NCI-H82 (cell line): ENCODE measurements around the gene UBP1.
"Not testable (repeated sequence)": the region's sequence is repeated elsewhere in the genome, so short reads cannot be mapped to it uniquely, and the experiment has no call there.

ENCODE experiments used
- DNase-seq: peaks from one replicate; lab custom pipeline; 2025; lab: John Stamatoyannopoulos, UW

The UBP1 gene, protein sequence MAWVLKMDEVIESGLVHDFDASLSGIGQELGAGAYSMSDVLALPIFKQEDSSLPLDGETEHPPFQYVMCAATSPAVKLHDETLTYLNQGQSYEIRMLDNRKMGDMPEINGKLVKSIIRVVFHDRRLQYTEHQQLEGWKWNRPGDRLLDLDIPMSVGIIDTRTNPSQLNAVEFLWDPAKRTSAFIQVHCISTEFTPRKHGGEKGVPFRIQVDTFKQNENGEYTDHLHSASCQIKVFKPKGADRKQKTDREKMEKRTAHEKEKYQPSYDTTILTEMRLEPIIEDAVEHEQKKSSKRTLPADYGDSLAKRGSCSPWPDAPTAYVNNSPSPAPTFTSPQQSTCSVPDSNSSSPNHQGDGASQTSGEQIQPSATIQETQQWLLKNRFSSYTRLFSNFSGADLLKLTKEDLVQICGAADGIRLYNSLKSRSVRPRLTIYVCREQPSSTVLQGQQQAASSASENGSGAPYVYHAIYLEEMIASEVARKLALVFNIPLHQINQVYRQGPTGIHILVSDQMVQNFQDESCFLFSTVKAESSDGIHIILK

DNA sequence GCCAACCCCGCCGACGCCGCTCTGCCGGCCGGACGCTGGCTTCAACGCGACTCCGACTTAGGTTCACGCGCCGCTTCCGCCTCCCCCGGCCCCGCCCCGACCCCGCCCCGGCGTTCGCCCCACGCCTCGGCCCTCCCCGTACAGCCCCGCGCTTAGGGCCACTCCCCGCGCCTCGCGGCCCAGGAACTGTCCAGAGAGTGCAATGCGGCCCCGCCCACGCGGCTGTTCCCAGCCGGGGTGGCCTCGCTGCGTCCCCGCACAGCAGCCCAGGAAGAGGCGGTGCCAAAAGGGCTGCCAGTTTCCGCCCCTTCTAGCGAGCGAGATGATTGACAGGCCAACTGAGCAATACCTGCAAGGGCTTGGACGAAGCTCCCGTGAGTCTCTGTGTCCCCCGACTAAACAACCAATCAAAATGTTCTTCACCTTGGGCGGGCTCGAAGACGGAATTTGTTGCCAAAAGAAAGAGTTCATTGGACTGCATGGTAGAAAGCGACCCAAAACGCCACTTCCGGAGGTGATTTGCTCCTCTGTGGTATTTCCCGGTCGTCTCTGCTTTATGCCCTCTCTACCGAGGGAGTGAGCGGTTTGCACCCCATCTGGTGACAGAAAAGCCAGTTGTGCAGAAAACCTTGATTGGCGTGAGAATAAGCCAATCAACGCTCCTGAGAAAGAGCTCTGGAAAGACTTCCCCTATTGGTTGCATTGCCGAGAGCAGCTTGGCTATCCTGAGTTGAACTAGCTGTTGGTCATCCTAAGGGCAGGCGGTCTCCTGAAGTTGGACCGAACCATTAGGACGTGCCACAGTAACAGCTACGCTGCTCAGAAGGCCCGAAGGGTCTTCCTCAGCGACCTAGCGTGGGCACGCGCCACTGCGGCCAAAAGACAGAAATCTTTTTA lies at the start of gene UBP1:
TSS of gene UBP1 (minus strand) at position 78 of the 897 bp plus-strand sequence. CDS start 557 bp downstream, outside the sequence.
- DNase-seq = peak; percentile 100

DNA sequence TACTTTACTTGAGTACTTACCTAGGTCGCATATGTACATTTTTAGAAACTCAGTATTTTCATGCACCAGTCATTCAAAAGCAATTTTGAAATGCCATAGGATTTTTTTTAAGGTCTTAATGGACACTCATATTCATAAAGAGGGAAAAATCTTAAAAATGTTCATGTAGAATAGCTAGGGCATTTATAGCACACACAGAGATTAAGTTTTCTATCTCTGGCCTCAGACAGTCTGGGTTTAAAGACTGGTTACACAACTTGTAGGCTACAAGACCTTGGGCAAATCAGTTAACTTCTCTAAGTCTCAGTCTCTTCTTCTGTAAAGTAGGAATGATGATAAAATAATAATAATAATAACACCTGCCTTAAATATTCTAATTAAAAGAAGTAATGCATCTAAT lies 48.5 kb upstream of the UBP1 start:
- no peak for DNase-seq

DNA sequence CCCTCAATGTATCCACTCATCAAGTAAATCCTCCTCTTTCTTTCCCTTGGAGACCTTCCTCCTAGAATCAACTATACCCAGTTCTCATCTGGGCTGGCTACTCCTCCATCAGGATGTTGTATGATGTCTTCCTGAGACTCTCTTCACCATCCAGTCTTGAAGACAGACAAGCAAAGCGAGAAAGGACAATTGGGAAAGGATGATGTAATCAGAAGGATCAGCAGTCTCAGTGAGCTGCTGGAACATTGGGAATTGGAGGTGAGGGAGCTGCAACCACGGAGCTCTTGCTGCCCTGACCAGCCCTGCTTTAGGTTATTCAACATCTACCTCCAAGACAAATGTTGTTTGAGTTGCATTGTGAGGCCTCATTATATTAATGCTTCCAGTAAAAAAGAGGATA lies 48.0 kb upstream of the UBP1 start:
- no peak for DNase-seq

DNA sequence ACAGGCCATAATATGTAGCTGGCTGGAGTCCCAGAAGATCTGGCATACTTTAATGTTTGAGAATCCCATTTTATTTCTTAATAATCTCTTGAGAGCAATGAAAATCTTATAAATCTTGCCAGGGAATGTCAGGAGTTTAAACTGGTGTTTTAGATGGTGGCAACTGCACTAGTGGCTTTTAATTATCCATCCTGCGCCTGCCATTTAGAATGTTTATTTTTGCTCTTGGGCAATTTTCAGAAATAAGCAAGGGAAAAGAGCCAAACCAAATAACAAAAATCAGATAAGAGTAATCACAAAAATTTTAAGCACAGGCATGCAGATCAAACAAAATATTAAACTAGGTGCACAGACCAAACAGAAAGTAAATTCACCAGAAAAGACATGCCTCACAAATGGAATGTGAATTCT lies 41.9 kb upstream of the UBP1 start:
- DNase-seq = no peak

DNA sequence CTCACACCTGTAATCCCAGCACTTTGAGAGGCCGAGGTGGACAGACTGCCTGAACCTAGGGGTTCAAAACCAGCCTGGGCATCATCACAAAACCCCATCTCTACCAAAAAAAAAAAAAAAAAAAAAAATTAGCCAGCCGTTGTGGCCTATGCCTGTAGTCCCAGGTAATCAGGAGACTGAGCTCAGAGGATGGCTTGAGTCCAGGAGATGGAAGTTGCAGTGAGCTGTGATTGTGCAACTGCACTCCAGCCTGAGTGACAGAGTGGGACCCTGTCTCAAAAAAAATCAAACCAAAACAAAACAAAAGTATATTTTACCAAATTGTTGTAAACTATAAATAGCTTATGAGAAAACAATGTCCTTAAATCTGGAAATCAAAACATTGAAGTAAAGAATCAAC lies 34.7 kb upstream of the UBP1 start:
- DNase-seq = no peak

DNA sequence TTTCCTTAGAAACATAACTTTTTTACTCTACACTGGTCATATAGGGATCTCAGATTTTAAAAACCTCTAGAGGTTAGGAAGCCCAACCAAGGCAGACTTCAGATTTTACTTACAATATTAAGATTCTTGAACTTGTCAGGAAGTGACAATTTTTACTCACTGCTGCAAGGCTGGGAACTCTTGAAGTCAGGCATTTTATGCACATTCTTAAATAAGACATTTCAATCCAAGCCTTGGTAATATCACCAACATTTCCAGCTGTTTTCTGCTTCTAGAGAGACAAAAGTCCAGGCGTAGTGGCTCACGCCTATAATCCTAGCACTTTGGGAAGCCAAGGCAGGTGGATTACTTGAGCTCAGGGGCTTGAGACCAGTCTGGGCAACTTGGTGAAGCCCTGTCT lies 33.6 kb upstream of the UBP1 start:
- DNase-seq = no peak

DNA sequence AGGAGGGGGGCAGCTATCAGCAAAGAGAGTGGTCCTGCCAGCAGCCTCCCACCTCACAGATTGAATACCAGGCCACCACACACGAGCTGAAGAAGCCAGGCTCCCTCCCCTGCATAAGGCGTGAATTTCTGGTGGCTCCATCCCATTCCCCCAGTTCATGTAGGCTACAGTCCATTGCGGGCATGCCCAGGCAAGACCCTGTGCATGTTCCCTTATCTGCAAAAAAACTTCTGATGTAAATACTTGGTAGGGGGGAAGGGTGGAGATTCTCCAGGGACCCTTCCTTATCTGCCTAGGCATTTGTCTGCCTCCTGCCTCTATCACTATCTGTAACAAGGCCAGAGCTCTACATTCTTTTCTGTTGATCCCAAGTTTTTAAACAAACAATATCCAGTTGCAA lies 27.6 kb upstream of the UBP1 start:
- DNase-seq = no peak

DNA sequence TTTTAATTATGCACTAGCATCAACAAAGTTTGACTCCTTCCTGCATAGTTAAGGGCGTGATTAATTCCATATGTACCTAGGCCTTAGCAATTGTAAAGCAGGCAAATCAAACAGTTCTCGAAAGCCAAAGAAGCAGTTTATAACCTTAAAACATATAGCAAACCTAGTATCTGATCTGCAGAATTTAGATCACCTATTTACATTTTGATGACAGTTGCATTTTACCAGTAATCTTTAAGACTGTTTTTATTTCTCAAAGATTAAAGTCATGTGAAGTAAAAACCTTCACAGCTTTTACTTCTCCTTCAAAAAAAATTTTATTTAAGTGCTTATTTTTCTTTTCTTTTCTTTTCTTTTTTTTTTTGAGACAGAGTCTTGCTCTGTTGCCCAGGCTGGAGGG lies 20.9 kb upstream of the UBP1 start:
- DNase-seq = no peak

DNA sequence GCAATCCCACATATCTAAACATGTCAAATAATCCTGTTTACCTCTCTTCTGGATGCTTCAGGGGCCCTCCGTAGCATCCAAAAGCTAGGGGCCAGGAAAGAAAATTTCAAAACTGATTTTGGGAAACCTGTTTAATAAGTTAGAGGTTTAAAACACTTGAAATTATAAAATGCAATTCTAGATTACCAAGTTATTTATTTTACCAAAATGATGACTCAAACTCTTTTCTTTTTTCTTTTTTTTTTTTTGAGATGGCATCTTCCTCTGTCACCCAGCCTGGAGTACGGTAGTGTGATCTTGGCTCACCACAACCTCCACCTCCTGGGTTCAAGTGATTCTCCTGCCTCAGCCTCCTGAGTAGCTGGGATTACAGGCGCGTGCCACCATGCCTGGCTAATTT lies 19.4 kb upstream of the UBP1 start:
- not testable (repeated sequence) for DNase-seq

DNA sequence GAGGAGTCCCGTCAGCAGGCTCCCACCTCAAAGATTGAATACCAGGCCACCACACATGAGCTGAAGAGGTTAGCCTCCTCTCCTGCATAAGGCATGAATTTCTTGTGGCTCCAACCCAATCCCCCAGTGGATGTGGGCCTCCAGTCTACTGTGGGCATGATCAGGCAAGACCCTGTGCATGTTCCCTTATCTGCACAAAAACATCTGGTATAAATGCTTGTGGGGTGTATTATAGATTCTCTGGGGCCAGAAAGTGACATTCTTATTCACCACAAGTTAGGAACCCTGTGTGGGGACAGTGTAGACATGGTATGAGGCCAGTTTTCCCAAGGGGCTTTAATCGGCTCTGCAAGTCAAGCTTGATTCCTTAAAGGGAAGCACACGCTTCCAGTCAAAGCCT lies 18.2 kb upstream of the UBP1 start:
- no peak for DNase-seq

DNA sequence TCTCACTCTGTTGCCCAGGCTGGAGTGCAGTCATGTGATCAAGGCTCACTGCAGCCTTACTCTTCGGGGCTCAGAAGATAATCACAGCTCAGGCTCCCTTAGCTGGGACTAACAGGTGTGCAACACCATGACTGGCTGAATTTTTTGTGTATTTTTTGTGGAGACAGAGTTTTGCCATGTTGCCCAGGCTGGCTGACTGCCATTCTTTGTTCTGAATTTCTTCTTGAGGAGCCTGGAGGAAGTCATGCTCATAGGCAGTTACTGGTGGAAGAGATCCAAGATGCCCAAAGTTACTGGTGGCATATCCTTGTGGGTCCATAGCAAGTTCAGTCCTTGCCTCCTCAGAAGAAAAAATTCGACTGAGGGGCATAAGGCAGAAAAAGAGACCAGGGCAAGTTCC lies 16.6 kb upstream of the UBP1 start:
- no peak for DNase-seq

DNA sequence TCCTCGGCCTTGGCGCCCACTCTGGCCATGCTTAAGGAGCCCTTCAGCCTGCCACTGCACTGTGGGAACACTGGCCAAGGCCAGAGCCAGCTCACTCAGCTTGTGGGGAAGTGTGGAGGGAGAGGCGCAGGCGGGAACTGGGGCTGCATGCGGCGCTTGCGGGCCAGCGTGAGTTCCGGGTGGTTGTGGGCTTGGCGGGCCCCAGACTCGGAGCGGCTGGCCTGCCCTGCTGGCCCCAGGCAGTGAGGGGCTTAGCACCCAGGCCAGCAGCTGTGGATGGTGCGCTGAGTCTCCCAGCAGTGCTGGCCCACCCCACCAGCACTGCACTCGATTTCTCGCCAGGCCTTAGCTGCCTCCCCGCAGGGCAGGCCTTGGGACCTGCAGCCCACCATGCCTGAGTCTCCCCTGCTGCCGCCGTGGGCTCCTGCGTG lies 13.1 kb upstream of the UBP1 start:
- DNase-seq = no peak

DNA sequence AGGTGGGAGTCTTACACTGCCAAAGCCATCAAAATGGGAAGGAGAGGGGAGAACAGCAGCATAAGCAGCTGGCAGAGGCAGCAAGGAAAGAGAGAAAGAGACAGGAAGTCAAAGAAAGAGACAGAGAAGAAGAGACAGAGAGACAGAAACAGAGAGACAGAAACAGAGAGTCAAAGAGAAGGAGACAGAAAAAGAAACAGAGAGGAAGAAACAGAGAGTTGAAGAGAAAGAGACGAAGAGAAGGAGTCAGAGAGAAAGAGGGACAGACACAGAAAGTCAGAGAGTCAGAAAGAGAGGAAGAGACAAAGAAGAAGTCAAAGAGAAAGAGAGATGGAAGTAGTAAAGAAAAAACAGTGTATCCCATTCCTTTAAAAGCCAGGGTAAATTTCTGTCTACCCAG lies 11.8 kb upstream of the UBP1 start:
- not testable (repeated sequence) for DNase-seq

DNA sequence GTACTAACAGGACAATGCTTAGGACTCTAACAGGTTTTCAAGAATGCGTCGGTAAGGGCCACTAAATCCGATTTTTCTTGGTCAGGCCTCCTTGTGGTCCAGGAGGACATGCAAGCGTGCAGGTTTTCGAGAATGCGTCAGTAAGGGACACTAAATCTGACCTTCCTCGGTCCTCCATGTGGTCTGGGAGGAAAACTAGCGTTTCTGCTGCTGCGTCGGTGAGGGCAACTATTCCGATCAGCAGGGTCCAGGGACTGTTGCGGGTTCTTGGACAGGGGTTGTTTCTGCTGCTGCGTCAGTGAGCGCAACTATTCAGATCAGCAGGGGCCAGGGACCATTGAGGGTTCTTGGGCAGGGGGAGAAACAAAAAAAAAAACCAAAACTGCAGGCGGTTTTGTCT lies 7.8 kb upstream of the UBP1 start:
- no peak for DNase-seq

DNA sequence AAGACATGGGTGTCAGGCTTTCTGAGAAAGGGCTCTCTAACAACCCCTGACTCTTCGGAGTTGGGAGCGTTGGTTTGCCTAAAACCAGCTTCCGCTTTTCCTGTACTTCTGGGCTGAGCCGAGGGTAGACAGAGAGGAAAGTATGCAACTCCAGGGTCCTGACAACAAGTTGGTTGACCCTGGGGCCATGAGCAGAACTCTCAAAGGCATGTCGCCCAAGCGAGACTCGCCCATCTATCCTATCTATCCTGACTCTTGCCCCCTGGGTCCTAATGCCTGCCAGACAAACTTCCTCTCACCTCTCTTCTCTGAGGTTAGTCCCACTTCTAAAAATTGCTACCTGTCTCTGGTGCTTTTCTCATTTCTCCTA lies 7.0 kb upstream of the UBP1 start:
- not testable (repeated sequence) for DNase-seq

DNA sequence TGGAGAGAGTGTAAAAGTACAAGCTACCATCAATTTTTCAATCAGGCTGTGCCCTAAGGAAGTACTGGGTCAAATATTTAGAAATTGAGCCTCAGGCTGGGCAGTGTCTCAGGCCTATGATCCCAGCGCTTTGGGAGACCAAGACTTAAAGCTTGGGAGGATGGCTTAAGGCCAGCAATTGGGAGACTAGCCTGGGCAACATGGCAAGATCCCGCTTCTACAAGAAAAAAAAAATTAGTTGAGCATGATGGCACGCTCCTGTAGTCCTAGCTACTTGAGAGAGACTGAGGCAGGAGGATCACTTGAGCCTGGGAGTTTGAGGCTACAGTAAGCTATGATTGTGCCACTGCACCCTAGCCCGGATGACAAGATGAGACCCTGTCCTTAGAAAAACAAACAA lies 2.0 kb upstream of the UBP1 start:
- DNase-seq = peak; percentile 22

DNA sequence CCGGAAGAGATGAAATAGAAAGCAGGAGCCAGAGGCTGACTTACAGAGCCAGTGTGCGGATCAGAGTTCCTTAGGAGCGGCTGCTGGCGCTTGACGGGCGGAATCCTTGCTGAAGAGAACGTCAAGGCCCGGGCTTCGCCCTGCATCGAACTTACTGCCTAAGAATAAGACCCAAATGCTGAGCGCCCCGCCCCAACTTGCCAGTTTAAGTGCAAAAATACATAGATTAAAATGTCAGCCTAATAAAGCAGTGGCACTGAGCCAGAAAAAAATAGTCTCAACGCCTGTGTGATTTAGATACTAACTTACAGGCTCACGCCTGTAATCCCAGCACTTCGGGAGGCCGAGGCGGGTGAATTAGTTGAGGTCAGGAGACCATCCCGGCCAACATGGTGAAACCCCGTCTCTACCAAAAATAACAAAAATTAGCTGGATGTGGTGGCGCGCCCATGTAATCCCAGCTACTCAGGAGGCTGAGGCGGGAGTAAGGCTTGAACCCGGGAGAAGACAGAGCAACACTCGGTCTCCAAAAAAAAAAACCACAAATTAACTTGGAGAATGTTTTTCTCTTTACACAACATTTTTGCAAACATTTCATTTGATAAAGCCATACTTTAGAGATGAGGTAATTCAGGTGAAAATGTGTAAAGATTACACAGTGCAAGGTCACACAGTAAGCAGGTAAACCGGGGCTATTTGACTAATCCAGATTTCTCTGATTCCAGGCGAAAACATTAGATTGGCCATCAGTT lies 1.2 kb upstream of the UBP1 start:
- peak; percentile 85 for DNase-seq

DNA sequence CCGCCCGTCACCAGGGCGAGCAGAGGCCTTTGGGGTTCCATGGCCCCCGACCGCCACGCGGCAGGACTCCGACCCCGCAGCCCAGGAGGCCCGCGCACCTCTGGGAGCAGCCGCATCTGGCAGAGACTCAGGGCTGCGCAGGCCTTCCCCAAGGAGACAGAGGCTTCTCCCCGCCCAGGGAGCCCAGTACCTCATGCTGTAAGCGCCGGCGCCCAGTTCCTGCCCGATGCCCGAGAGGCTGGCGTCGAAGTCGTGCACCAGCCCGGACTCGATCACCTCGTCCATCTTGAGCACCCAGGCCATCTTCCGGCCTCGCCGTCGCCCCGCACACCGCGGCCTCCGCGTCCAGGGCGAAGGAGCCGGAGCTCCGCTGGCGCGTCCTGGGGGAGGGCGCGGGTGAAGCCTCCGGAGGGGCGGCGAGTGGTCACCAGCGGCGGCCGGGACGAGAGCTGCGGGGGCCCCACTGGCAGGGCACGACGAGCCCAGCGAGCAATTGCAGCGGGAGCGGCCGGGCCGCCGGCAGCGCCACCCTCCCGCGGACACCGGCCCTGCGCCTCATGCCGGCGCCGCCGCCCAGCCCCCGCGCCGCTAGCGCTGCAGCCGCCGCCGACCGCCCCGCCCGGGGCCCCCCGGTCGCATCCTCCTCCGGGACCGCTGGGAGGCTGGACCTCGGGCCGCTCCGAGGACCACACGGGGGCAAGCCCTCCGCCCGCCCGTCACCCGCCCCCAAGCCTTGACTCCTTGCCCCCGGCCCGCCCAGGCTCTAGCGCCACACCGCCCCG lies 468 bp downstream of the UBP1 start:
- peak; percentile 71 for DNase-seq

DNA sequence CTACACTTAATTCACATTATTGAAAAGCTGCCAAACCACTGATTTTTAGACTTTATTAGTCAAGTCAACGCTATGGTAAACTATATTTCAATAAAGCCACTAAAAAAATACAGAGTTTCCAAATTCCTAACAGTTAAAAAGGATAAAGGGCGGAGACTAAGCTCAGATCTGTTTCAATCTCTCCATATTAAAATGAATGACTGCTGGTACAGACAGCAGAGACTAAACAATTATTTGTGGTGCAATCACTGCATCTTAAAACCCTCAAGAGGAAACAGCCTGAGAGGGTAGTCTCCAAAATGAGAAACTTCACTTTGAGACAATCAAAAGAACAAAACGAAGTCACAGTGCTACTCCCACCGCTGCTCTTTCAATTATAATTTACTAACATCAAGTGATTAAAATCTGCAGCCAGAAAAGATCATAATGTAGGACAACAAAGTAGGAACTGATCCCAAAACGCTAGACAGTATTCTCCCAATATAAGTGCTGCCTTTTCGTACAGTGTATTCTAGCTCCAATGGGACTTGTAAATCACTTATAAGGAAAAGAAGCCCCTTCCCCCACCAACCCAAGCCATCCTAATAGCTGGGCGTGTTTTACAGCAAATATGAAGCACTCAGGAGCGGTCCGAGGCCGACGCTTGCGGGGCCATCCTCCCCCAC lies 1.2 kb downstream of the UBP1 start:
- DNase-seq = peak; percentile 71

DNA sequence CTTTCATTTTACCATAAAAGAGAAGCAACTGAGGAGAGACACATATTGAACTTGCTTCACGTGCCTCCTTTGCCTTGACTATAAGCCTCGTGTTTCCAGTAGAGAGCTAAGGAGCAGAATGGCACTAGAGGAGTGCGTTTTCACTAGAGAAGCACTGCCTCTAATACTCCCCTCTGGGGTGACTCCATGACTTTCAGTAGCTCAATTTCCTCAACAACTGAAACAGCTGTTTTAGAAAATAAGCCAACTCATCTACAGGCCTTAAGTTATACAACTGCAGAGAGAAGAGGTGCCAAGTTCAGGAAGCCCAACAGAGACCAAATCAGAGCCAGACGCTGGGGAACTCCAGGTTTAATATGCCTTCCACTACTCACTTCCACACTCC lies 1.9 kb downstream of the UBP1 start:
- DNase-seq = peak; percentile 50
